ENCODE data around the gene LSM4. TPM values are rescaled to one million over a fixed set of nuclear protein-coding genes. Genes with fewer than 3 reads are reported as not detected.
A peak's percentile ranks its signal among the peaks of the same experiment; 100 is the strongest.

The LSM4 gene
- total RNA-seq, 1 donor from 2014 or later = 72.3 TPM

DNA sequence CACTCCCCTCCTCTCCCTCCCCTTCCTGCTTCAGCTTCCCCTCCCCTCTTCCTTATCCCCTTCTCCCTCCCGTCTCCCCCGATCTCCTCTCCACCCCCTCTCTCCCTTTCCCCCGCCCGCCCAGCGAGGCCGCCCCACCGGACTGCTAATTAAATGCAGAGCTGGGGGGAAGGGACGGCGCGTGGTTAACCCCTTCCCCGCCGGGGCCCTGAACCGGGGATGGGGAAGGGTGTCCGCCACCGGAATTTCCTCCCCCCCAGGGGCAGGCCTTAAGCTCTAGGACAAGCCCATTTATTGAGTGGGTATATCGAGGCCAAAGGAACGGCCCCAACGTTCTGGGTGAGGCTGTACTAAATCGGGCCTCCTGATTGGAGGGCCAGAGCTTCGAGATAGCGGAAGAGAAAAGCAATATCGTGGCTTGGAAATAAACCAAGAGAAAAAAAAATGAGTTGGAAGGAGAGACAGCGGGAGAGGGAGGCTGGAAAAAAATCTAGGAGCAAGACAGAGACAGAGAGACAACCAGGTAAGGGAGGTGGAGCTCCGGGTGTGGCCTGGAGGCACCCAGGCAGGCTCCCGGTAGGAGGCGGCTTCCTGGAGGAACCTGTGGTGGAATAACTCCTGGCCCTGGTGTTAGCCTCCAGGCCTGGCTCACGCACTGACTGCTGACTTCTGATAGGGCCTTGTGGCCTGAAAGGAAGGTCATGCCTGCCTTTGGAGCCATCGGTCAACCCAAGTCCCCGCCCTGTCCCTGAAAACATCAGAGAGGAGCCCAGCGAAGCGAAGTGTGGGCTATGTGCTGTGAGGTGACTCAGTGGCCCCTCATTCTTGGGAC lies 29.9 kb downstream of the LSM4 start:
- Histone ChIP-seq H3K27ac (peak overlapping the region; percentile 99), H3K4me3 (peak overlapping the region; percentile 80), H3K36me3 (no peaks in the 10 kb centered on the region), H3K9me3 (no peaks in the 10 kb centered on the region), H3K27me3 (ENCODE audit: low read depth) (no peaks in the 10 kb centered on the region), H3K4me1 (peaks cover 31% of the 10 kb centered on the region)
- peak; percentile 67 to 69 for ATAC-seq
- peak; percentile 89 for DNase-seq
- no peak for TF ChIP-seq CTCF (IDR thresholded peaks at IDR 0.05)
- intact Hi-C loops (cut with DNase I) = no loop called here

GRCh38 chr19:18292462-18292809 lies 30.4 kb downstream of the LSM4 start:
- Histone ChIP-seq H3K9me3 (no peaks in the 10 kb centered on the region), H3K27ac (peak overlapping the region; percentile 99), H3K4me3 (peak overlapping the region; percentile 80), H3K4me1 (peaks cover 31% of the 10 kb centered on the region), H3K36me3 (no peaks in the 10 kb centered on the region), H3K27me3 (ENCODE audit: low read depth) (no peaks in the 10 kb centered on the region)
- DNase-seq (no peak), ATAC-seq (no peak)
- intact Hi-C loops (cut with DNase I) = no loop called here
- TF ChIP-seq CTCF (IDR thresholded peaks at IDR 0.05) = no peak

GRCh38 chr19:18291590-18292461 lies 31.1 kb downstream of the LSM4 start:
- Histone ChIP-seq H3K4me1 (peaks cover 31% of the 10 kb centered on the region), H3K27me3 (ENCODE audit: low read depth) (no peaks in the 10 kb centered on the region), H3K9me3 (no peaks in the 10 kb centered on the region), H3K4me3 (peak overlapping the region; percentile 80), H3K27ac (peak overlapping the region; percentile 99), H3K36me3 (no peaks in the 10 kb centered on the region)
- no peak for TF ChIP-seq CTCF (IDR thresholded peaks at IDR 0.05)
- DNase-seq (peak; percentile 95), ATAC-seq (peak; percentile 86 to 89)
- intact Hi-C loops (cut with DNase I) = no loop called here

- Histone ChIP-seq H3K27ac (peak overlapping the region; percentile 99), H3K4me1 (peaks cover 31% of the 10 kb centered on the region), H3K4me3 (peak overlapping the region; percentile 80), H3K27me3 (ENCODE audit: low read depth) (no peaks in the 10 kb centered on the region), H3K36me3 (no peaks in the 10 kb centered on the region), H3K9me3 (no peaks in the 10 kb centered on the region)
- no peak for TF ChIP-seq CTCF (IDR thresholded peaks at IDR 0.05)
- no peak for ATAC-seq
- intact Hi-C loops (cut with DNase I) = no loop called here
- DNase-seq = no peak
Observed at GRCh38 chr19:18291019-18291524, 31.8 kb downstream of the LSM4 start.

GRCh38 chr19:18290302-18291018 lies 32.4 kb downstream of the LSM4 start:
- Histone ChIP-seq H3K9me3 (no peaks in the 10 kb centered on the region), H3K4me1 (peaks cover 31% of the 10 kb centered on the region), H3K4me3 (peak overlapping the region; percentile 80), H3K27ac (peak overlapping the region; percentile 99), H3K27me3 (ENCODE audit: low read depth) (no peaks in the 10 kb centered on the region), H3K36me3 (no peaks in the 10 kb centered on the region)
- no peak for TF ChIP-seq CTCF (IDR thresholded peaks at IDR 0.05)
- intact Hi-C loops (cut with DNase I) = no loop called here
- no peak for ATAC-seq
- DNase-seq = no peak
